Uterus (tissue), 4 donors: ENCODE measurements around the gene PRR5L. TPM values are rescaled to one million over a fixed set of nuclear protein-coding genes. Genes with fewer than 3 reads are reported as not detected.

Experiments
- DNase-seq, 2 donors: peaks; one replicate each; pipeline ENCODE4 v3.0.0-alpha.2; 2019 to 2020
- H3K27ac ChIP-seq, 2 donors: fragments of 200-600 bp; sonication (generic); 1 replicate in 1 of 2; 2 replicates in 1 of 2; pipeline ENCODE4 v1.5.1; 2016 to 2018
- H3K27me3 ChIP-seq, 2 donors: fragments of 200-600 bp; sonication (generic); one replicate each; pipeline ENCODE4 v1.5.1; 2018 to 2019; ENCODE audit warnings: control low read depth in 1 of 2
- H3K36me3 ChIP-seq, 2 donors: fragments of 200-600 bp; sonication (generic); one replicate each; pipeline ENCODE4 v1.5.1; 2019; ENCODE audit warnings: control low read depth in 1 of 2
- H3K4me1 ChIP-seq, 2 donors: fragments of 200-600 bp; sonication (generic); one replicate each; pipeline ENCODE4 v1.5.1; 2018 to 2019; ENCODE audit warnings: control low read depth in 1 of 2
- H3K4me3 ChIP-seq, 2 donors: fragments of 200-600 bp; sonication (generic); 1 replicate in 1 of 2; 2 replicates in 1 of 2; pipeline ENCODE4 v1.5.1; 2018 to 2019; ENCODE audit warnings: mild to moderate bottlenecking in 1 of 2
- H3K9me3 ChIP-seq, 2 donors: fragments of 200-600 bp; sonication (generic); one replicate each; pipeline ENCODE4 v1.5.1; 2019; ENCODE audit warnings: control low read depth in 1 of 2
- POLR2A ChIP-seq, 2 donors: fragments of 450-650 bp; IDR thresholded peaks; one replicate each; pipeline ENCODE4 v1.6.1; 2016; ENCODE audit warnings: antibody characterized with exemption in 2 of 2, mild to moderate bottlenecking in 1 of 2, moderate library complexity in 1 of 2
- intact Hi-C: fragments of 100-400 bp; cut with DNase I; formaldehyde crosslinking; loops from one replicate; pipeline ENCODE4 v1.15.1; 2023; ENCODE audit warnings: low total_unique reads
- total RNA-seq, 4 donors: library from RNA; depleted of rRNA in 3 of 4; stranded (reverse); fragments of >200 nt in 3 of 4; gene quantifications; one replicate each; pipeline versions ENCODE4 v1.1.0 to v1.2.4, GENCODE V29; 2014 to 2023
- TF ChIP-seq, protein P1 (sequence below), 4 experiments: fragments of 200-600 bp in 2 of 4; fragments of 450-650 bp in 2 of 4; sonication (generic) in 2 of 4; IDR thresholded peaks; one replicate each; pipeline ENCODE4 v1.5.1; 2016 to 2019; ENCODE audit warnings: antibody characterized with exemption in 4 of 4, mild to moderate bottlenecking in 2 of 4, moderate library complexity in 1 of 4
- donor health status: DM: yes; HTN: yes; CAD: no.

PRR5L gene
- total RNA-seq, 4 donors from 2014 or later = 7.7 to 62.1 (median 27.8) TPM

DNA sequence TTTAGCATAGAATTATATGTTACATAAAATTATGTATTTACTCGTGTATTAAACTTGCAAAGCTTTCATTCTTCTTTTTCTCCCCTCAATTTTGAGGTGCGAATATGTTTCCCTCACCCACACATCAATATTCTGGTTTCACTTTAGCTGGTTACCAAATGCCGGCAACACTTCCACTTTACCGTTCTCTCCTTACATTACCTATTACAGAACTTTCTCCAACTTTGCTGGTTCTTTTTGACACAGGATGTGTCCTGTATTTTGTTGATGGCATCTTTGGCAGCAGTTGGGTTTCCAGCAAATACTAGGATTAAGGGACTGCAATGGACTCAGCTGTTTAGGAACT, 84.9 kb downstream of the PRR5L start:
- H3K4me1 ChIP-seq = peaks cover 0 to 7% of the 10 kb centered on the region in 2 donors
- TF ChIP-seq, protein P1, sequence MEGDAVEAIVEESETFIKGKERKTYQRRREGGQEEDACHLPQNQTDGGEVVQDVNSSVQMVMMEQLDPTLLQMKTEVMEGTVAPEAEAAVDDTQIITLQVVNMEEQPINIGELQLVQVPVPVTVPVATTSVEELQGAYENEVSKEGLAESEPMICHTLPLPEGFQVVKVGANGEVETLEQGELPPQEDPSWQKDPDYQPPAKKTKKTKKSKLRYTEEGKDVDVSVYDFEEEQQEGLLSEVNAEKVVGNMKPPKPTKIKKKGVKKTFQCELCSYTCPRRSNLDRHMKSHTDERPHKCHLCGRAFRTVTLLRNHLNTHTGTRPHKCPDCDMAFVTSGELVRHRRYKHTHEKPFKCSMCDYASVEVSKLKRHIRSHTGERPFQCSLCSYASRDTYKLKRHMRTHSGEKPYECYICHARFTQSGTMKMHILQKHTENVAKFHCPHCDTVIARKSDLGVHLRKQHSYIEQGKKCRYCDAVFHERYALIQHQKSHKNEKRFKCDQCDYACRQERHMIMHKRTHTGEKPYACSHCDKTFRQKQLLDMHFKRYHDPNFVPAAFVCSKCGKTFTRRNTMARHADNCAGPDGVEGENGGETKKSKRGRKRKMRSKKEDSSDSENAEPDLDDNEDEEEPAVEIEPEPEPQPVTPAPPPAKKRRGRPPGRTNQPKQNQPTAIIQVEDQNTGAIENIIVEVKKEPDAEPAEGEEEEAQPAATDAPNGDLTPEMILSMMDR (IDR thresholded peaks at IDR 0.05) = no peak
- TF ChIP-seq POLR2A (IDR thresholded peaks at IDR 0.05) = no peak
- H3K27me3 ChIP-seq = peaks cover 0 to 6% of the 10 kb centered on the region in 2 donors
- no peak overlapping the region for H3K4me3 ChIP-seq
- H3K36me3 ChIP-seq = no peaks in the 10 kb centered on the region
- H3K27ac ChIP-seq = peak overlapping the region in 1 of 2 donors; percentile 11
- intact Hi-C loops = no loop called here
- H3K9me3 ChIP-seq = no peaks in the 10 kb centered on the region
- no peak for DNase-seq

DNA sequence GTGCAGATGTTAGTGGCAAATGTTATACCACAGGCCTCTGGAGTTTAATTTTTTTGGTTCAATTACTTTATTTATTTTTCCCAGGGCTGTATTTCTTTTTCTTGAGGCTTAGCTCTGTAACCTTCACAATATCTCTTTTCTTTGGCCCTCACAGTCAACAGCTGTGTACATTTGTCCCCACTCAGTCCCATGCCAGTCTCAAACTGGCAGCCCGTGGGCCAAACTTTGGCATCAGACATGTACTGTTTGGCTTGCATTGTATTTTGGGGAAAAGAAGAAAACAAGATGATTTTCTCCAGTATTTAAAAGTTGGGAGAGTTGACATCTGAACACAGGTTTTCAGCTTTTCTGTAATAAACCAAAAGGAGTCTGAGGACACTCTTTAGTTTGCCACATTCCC, 87.1 kb downstream of the PRR5L start:
- H3K27me3 ChIP-seq = peaks cover 0 to 6% of the 10 kb centered on the region in 2 donors
- no peak overlapping the region for H3K27ac ChIP-seq
- DNase-seq = no peak
- no peak for TF ChIP-seq POLR2A (IDR thresholded peaks at IDR 0.05)
- TF ChIP-seq, protein P1 (IDR thresholded peaks at IDR 0.05) = no peak
- no peaks in the 10 kb centered on the region for H3K9me3 ChIP-seq
- intact Hi-C loops = no loop called here
- H3K4me1 ChIP-seq = no peaks in the 10 kb centered on the region
- H3K36me3 ChIP-seq = no peaks in the 10 kb centered on the region
- no peak overlapping the region for H3K4me3 ChIP-seq

DNA sequence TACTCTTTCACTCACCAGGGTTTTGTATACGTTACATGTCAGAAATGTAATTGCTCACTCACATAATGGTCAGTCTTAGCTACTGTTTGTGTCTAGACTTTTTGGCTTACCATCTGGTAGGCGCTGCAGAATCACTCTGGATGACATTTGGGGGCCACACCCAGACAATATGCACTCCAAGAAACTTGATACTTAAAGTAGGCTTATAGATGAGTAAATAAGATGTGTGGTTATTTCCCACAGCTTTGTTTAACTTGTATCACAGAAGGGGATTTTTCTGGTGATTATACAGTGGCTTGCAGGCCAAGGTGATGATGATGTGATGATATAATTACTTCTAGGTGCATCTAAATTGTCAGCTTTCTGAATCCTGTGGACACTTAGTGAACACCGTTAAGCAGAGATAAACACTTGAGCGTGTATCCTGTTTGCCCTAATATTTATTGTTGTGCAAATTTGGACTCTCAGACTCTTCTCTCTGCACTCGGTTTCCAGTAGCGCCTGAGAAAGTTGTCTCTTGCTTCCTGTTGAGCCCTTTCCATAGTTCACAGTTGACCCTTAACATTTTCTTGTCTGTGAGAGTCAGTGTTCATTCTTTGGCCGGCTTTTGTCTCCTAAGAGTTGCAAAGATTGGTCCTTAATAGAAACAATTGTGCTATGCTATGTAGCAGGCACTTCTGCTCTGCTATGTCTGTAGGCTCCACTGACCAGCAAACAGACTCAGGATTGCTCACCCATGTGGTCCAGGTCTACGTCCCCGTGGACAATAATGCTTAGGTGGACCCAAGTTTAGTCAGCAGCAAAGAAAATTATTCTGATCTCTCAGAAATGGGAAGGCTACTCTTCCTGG, 89.3 kb downstream of the PRR5L start:
- Histone ChIP-seq H3K27me3 (no peaks in the 10 kb centered on the region), H3K27ac (no peak overlapping the region), H3K4me1 (no peaks in the 10 kb centered on the region), H3K4me3 (no peak overlapping the region), H3K9me3 (no peaks in the 10 kb centered on the region), H3K36me3 (no peaks in the 10 kb centered on the region)
- no peak for DNase-seq
- intact Hi-C loops = no loop called here
- TF ChIP-seq, protein P1 (IDR thresholded peaks at IDR 0.05) = no peak
- TF ChIP-seq POLR2A (IDR thresholded peaks at IDR 0.05) = no peak

DNA sequence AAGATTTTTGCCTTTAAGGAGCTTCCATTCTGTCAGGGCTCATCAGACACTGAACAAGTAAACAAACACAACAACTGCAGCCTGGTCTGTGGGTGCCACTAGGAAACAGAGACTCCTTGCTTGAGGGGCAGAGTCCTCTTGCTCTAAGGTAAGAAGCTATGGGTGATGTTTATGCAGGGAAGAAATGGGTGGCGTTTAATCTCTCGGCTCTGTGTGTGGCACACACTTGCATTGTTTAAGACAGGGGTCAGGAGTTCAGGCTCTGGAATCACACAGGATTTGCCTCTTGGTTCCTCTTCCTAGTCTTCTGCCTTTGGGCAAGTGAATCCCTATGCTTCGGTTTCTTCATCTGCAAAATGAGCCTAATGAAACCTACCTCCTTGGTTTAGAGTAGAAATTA, 90.3 kb downstream of the PRR5L start:
- intact Hi-C loops = no loop called here
- TF ChIP-seq, protein P1 (IDR thresholded peaks at IDR 0.05) = no peak
- no peak for TF ChIP-seq POLR2A (IDR thresholded peaks at IDR 0.05)
- Histone ChIP-seq H3K4me3 (no peak overlapping the region), H3K36me3 (no peaks in the 10 kb centered on the region), H3K27me3 (no peaks in the 10 kb centered on the region), H3K4me1 (no peaks in the 10 kb centered on the region), H3K9me3 (no peaks in the 10 kb centered on the region), H3K27ac (no peak overlapping the region)
- DNase-seq = no peak

DNA sequence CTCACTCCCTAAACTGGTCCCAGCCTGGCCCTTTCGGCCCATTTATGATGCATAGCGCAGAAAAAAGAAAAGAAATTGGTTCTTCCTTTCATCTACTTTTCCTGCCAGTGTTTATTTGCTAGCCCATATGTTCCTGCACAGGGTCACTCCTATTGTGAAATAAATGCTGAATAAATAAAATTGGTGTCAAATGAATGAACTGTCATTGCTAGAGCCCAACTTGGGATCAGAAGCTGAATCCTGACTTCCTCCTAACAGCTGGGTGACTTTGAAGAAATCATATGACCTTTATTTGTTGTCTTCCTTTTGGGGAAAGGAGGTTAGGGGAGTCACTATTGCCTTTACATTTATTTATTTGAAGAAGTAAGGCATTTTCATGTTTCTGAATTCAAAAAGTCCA, 92.0 kb downstream of the PRR5L start:
- intact Hi-C loops = no loop called here
- no peaks in the 10 kb centered on the region for H3K36me3 ChIP-seq
- no peak overlapping the region for H3K27ac ChIP-seq
- no peaks in the 10 kb centered on the region for H3K9me3 ChIP-seq
- TF ChIP-seq, protein P1 (IDR thresholded peaks at IDR 0.05) = no peak
- TF ChIP-seq POLR2A (IDR thresholded peaks at IDR 0.05) = no peak
- no peak for DNase-seq
- no peaks in the 10 kb centered on the region for H3K27me3 ChIP-seq
- H3K4me3 ChIP-seq = no peak overlapping the region
- no peaks in the 10 kb centered on the region for H3K4me1 ChIP-seq
